Measurements from ENCODE around the gene ZNF519.
"Not testable (repeated sequence)": the region's sequence is repeated elsewhere in the genome, so short reads cannot be mapped to it uniquely, and the experiment has no call there.

- not testable (repeated sequence) for TF ChIP-seq CTCF, POLR2AphosphoS5, POLR2A (IDR thresholded peaks at IDR 0.05)
Measured at GRCh38 chr18:14151564-14152113, 19.4 kb upstream of the ZNF519 start.
